Keratinocyte (primary cell): ENCODE measurements around the gene ACOT6.

Experiments used
- EZH2 ChIP-seq: IDR thresholded peaks from one replicate; pipeline ENCODE4 v1.6.1; 2012; ENCODE audit warnings: inconsistent platforms, mild to moderate bottlenecking, low read length, moderate library complexity
- TF ChIP-seq, protein P1 (sequence below), 3 experiments: IDR thresholded peaks in 1 of 3; conservative IDR thresholded peaks in 1 of 3; optimal IDR thresholded peaks in 1 of 3; 2 replicates in 2 of 3; 3 replicates in 1 of 3; pipeline versions ENCODE3 to v1.5.1; 2011; ENCODE audit warnings: low read length in 3 of 3, mild to moderate bottlenecking in 3 of 3, moderate library complexity in 2 of 3, control low read depth in 1 of 3, inconsistent platforms in 1 of 3; ENCODE audit not compliant: insufficient read depth in 2 of 3; ENCODE audit errors: extremely low read depth in 1 of 3

GRCh38 chr14:73567951-73568885 lies 44.1 kb upstream of the ACOT6 start:
- TF ChIP-seq, protein P1, sequence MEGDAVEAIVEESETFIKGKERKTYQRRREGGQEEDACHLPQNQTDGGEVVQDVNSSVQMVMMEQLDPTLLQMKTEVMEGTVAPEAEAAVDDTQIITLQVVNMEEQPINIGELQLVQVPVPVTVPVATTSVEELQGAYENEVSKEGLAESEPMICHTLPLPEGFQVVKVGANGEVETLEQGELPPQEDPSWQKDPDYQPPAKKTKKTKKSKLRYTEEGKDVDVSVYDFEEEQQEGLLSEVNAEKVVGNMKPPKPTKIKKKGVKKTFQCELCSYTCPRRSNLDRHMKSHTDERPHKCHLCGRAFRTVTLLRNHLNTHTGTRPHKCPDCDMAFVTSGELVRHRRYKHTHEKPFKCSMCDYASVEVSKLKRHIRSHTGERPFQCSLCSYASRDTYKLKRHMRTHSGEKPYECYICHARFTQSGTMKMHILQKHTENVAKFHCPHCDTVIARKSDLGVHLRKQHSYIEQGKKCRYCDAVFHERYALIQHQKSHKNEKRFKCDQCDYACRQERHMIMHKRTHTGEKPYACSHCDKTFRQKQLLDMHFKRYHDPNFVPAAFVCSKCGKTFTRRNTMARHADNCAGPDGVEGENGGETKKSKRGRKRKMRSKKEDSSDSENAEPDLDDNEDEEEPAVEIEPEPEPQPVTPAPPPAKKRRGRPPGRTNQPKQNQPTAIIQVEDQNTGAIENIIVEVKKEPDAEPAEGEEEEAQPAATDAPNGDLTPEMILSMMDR (optimal IDR thresholded peaks at IDR 0.05 in 1 of 3, IDR thresholded peaks at IDR 0.05 in 1 of 3, conservative IDR thresholded peaks at IDR 0.05 in 1 of 3; ENCODE audit: extremely low read depth in 1 of 3, insufficient read depth in 2 of 3, low read length in 3 of 3), result no peak
- TF ChIP-seq EZH2, result no peak
